D341Med (cell line): Measurements from ENCODE around the gene KRTAP5-9.
"Not testable (repeated sequence)": the region's sequence is repeated elsewhere in the genome, so short reads cannot be mapped to it uniquely, and the experiment has no call there.

Experiments used
- DNase-seq: peaks from one replicate; pipeline ENCODE4 v3.0.0; 2012; ENCODE audit warnings: low spot score

Gene KRTAP5-9

GRCh38 chr11:71534711-71535608 is 13.3 kb upstream of the KRTAP5-9 start:
- not testable (repeated sequence) for DNase-seq

- DNase-seq, result no peak
These were observed 12.4 kb upstream of the KRTAP5-9 start for GRCh38 chr11:71535825-71536224.

- DNase-seq, result no peak
These were observed 10.7 kb upstream of the KRTAP5-9 start for GRCh38 chr11:71537537-71537936.

- DNase-seq, result not testable (repeated sequence)
These were observed 10.1 kb upstream of the KRTAP5-9 start, which contains the start of gene KRTAP5-8 for GRCh38 chr11:71537977-71538665. Gene KRTAP5-8 (plus strand): TSS chr11:71538025. CDS start chr11:71538056, 31 bp downstream.

- DNase-seq, result no peak
These were observed 9.6 kb upstream of the KRTAP5-9 start for GRCh38 chr11:71538666-71538990.

GRCh38 chr11:71539017-71539416 is 9.2 kb upstream of the KRTAP5-9 start:
- no peak for DNase-seq

GRCh38 chr11:71539971-71540370 is 8.2 kb upstream of the KRTAP5-9 start:
- DNase-seq, result not testable (repeated sequence)

- not testable (repeated sequence) for DNase-seq
These were observed 7.5 kb upstream of the KRTAP5-9 start for GRCh38 chr11:71540521-71541304.

- no peak for DNase-seq
These were observed 5.8 kb upstream of the KRTAP5-9 start for GRCh38 chr11:71542382-71542781.

- no peak for DNase-seq
These were observed 5.1 kb upstream of the KRTAP5-9 start for GRCh38 chr11:71542879-71543777.

- no peak for DNase-seq
These were observed 4.4 kb upstream of the KRTAP5-9 start for GRCh38 chr11:71543866-71544265.

GRCh38 chr11:71544525-71545214 is 3.5 kb upstream of the KRTAP5-9 start:
- no peak for DNase-seq

GRCh38 chr11:71545405-71545966 is 2.7 kb upstream of the KRTAP5-9 start:
- DNase-seq, result no peak

- no peak for DNase-seq
These were observed 514 bp downstream of the KRTAP5-9 start for GRCh38 chr11:71548716-71549151.

GRCh38 chr11:71551711-71552110 is 3.5 kb downstream of the KRTAP5-9 start:
- no peak for DNase-seq

GRCh38 chr11:71554996-71555395 is 6.8 kb downstream of the KRTAP5-9 start:
- no peak for DNase-seq

- no peak for DNase-seq
These were observed 7.3 kb downstream of the KRTAP5-9 start for GRCh38 chr11:71555508-71555907.

- DNase-seq, result no peak
These were observed 7.8 kb downstream of the KRTAP5-9 start for GRCh38 chr11:71556018-71556417.

- DNase-seq, result no peak
These were observed 9.0 kb downstream of the KRTAP5-9 start for GRCh38 chr11:71557257-71557656.

GRCh38 chr11:71558996-71559395 is 10.8 kb downstream of the KRTAP5-9 start:
- no peak for DNase-seq
